Erythroblast (primary cell): ENCODE measurements around the gene PHKG2.

Experiments
- GATA1 ChIP-seq: IDR thresholded peaks from 2 replicates; pipeline ENCODE4 v1.6.1; 2011; ENCODE audit warnings: low read depth, mild to moderate bottlenecking, control low read depth, low read length, moderate library complexity
- POLR2A ChIP-seq: IDR thresholded peaks from 2 replicates; pipeline ENCODE4 v1.6.1; 2011; ENCODE audit warnings: mild to moderate bottlenecking, low read length

- TF ChIP-seq POLR2A (no peak), GATA1 (no peak)
Observed at GRCh38 chr16:30703971-30704370, 44.3 kb upstream of the PHKG2 start.
